Lower leg skin (tissue), 4 donors: ENCODE measurements around the gene LEKR1. TPM values are rescaled to one million over a fixed set of nuclear protein-coding genes. Genes with fewer than 3 reads are reported as not detected.
"Not testable (repeated sequence)": the region's sequence is repeated elsewhere in the genome, so short reads cannot be mapped to it uniquely, and the experiment has no call there.

Experiments
- DNase-seq, 2 donors: peaks; one replicate each; pipeline ENCODE4 v3.0.0-alpha.2; 2019; ENCODE audit warnings: low spot score in 2 of 2
- H3K4me3 ChIP-seq: fragments of 200-600 bp; sonication (generic); 2 replicates; pipeline ENCODE4 v1.5.1; 2017; ENCODE audit warnings: mild to moderate bottlenecking, low read depth; ENCODE audit not compliant: poor library complexity, severe bottlenecking
- POLR2A ChIP-seq, 2 donors: fragments of 450-650 bp; IDR thresholded peaks; one replicate each; pipeline ENCODE4 v1.6.1; 2016 to 2017; ENCODE audit warnings: antibody characterized with exemption in 2 of 2, mild to moderate bottlenecking in 1 of 2, moderate library complexity in 1 of 2
- WGBS, 2 donors: methylation state at CpG; one replicate each; pipeline ENCODE4 v1.1.5; 2018; 5-methylcytosine and 5-hydroxymethylcytosine counted together
- intact Hi-C: fragments of 100-400 bp; cut with DNase I; formaldehyde crosslinking; loops from one replicate; pipeline ENCODE4 v1.15.0; 2023; ENCODE audit warnings: low total_unique reads
- total RNA-seq, 4 donors: library from RNA; depleted of rRNA; stranded (reverse); fragments of >200 nt; gene quantifications; one replicate each; pipeline ENCODE4 v1.1.0, GENCODE V29; 2016
- TF ChIP-seq, protein P1 (sequence below), 3 donors: fragments of 450-650 bp; IDR thresholded peaks; one replicate each; pipeline ENCODE4 v1.5.1; 2016; ENCODE audit warnings: antibody characterized with exemption in 3 of 3, mild to moderate bottlenecking in 3 of 3, moderate library complexity in 2 of 3

Gene LEKR1
- total RNA-seq, 4 donors from 2014 or later: 0.39 to 2.5 (median 0.89) TPM; not detected in 1

GRCh38 chr3:156908398-156908797 lies 82.2 kb downstream of the LEKR1 start:
- DNase-seq: no peak
- TF ChIP-seq, protein P1, sequence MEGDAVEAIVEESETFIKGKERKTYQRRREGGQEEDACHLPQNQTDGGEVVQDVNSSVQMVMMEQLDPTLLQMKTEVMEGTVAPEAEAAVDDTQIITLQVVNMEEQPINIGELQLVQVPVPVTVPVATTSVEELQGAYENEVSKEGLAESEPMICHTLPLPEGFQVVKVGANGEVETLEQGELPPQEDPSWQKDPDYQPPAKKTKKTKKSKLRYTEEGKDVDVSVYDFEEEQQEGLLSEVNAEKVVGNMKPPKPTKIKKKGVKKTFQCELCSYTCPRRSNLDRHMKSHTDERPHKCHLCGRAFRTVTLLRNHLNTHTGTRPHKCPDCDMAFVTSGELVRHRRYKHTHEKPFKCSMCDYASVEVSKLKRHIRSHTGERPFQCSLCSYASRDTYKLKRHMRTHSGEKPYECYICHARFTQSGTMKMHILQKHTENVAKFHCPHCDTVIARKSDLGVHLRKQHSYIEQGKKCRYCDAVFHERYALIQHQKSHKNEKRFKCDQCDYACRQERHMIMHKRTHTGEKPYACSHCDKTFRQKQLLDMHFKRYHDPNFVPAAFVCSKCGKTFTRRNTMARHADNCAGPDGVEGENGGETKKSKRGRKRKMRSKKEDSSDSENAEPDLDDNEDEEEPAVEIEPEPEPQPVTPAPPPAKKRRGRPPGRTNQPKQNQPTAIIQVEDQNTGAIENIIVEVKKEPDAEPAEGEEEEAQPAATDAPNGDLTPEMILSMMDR (IDR thresholded peaks at IDR 0.05): no peak
- no peak for TF ChIP-seq POLR2A (IDR thresholded peaks at IDR 0.05)
- WGBS, 2 donors: 92 to 96% methylated on average over 1 of the region's 1 CpG
- no peak overlapping the region for H3K4me3 ChIP-seq
- intact Hi-C loops: no loop called here

DNA sequence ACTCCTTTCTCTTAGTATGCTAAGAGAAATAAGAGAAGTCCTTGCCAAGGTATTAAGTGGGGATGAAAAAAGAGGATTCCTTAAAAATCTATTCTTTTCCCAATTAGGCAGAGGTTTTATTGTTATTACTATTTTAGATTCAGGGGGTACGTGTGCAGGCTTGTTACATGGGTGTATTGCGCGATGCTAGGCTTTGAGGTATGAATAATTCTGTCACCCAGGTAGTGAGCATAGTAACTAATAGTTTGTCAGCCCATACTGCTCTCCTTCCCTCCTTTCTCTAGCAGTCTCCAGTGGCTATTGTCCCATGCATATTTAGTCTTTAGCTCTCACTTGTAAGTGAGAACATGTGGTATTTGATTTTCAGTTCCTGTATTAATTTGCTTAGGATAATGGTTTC lies 83.9 kb downstream of the LEKR1 start:
- no peak for TF ChIP-seq POLR2A (IDR thresholded peaks at IDR 0.05)
- TF ChIP-seq, protein P1 (IDR thresholded peaks at IDR 0.05): no peak

GRCh38 chr3:156910831-156911230 lies 84.7 kb downstream of the LEKR1 start:
- WGBS, 2 donors: 25 to 31% methylated on average over 2 of the region's 2 CpGs
- H3K4me3 ChIP-seq, intact Hi-C loops, DNase-seq: not testable (repeated sequence)

More for the DNA sequence above, 83.9 kb downstream of the LEKR1 start:
- no peak for DNase-seq
- WGBS, 2 donors: 53 to 61% methylated on average over 3 of the region's 3 CpGs
- no peak overlapping the region for H3K4me3 ChIP-seq
- intact Hi-C loops: no loop called here

DNA sequence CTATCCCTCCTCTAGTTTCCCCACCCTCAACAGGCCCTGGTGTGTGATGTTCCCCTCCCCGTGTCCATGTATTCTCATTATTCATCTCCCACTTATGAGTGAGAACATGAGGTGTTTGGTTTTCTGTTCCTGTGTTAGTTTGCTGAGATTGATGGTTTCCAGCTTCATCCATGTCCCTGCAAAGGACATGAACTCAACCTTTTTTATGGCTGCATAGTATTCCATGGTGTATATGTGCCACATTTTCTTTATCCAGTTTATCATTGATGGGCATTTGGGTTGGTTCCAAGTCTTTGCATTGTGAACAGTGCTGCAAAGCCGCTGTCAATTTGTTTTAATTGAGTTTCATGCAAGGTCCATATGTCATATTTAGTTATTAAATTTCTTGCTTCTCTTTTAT lies 88.1 kb downstream of the LEKR1 start:
- H3K4me3 ChIP-seq, intact Hi-C loops, DNase-seq: not testable (repeated sequence)
- 93 to 95% methylated on average over 2 of the region's 2 CpGs for WGBS, 2 donors

DNA sequence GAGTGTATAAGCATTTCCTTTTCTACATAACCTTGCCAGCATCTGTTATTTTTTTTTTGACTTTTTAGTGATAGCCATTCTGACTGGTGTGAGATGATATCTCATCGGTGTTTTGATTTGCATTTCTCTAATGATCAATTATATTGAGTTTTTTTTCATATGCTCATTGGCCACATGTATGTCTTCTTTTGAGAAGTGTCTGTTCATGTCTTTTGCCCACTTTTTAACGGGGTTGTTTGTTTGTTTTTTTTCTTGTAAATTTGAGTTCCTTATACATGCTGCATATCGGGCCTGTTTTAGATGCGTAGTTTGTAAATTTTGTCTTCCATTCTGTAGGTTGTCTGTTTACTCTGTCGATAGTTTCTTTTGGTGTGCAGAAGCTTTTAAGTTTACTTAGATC lies 89.2 kb downstream of the LEKR1 start:
- DNase-seq: no peak
- intact Hi-C loops: no loop called here
- 98 to 99% methylated on average over 5 of the region's 5 CpGs for WGBS, 2 donors
- TF ChIP-seq, protein P1 (IDR thresholded peaks at IDR 0.05): no peak
- no peak for TF ChIP-seq POLR2A (IDR thresholded peaks at IDR 0.05)
- H3K4me3 ChIP-seq: no peak overlapping the region

- TF ChIP-seq, protein P1 (IDR thresholded peaks at IDR 0.05): no peak
- TF ChIP-seq POLR2A (IDR thresholded peaks at IDR 0.05): no peak
- DNase-seq: no peak
- intact Hi-C loops: no loop called here
- no peak overlapping the region for H3K4me3 ChIP-seq
- 82 to 86% methylated on average over 6 of the region's 6 CpGs for WGBS, 2 donors
These were observed 92.6 kb downstream of the LEKR1 start for GRCh38 chr3:156918746-156919145.

DNA sequence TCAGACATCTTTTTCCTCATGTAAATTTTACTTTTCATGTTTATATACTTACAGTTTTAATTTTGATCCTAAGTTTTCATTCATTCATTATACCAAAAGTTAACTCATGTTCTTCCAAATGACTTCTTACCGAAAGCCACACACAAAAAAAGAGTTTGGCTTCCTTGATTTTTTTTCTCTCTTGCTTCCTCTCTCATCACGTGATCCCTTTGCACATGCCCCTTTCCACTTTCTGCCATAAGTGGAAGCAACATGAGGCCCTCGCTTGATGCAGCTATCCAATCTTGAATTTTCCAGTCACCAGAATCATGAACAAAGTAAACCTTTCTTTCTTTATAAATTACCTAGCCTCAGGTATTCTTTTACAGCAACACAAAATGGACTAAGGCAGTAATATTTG lies 93.7 kb downstream of the LEKR1 start:
- DNase-seq: no peak
- WGBS, 2 donors: 93 to 94% methylated on average over 3 of the region's 3 CpGs
- TF ChIP-seq POLR2A (IDR thresholded peaks at IDR 0.05): no peak
- TF ChIP-seq, protein P1 (IDR thresholded peaks at IDR 0.05): no peak
- intact Hi-C loops: no loop called here
- H3K4me3 ChIP-seq: no peak overlapping the region
